Breast epithelium (tissue), 4 donors: ENCODE results near the gene KCNIP1. TPM values are rescaled to one million over a fixed set of nuclear protein-coding genes. Genes with fewer than 3 reads are reported as not detected.

Source experiments
- DNase-seq, 2 donors: peaks; one replicate each; pipeline ENCODE4 v3.0.0-alpha.2; 2019; ENCODE audit warnings: low spot score in 2 of 2
- H3K27ac ChIP-seq, 2 donors: fragments of 200-600 bp; sonication (generic) in 1 of 2; one replicate each; pipeline ENCODE4 v1.5.1; 2016 to 2019; ENCODE audit warnings: mild to moderate bottlenecking in 1 of 2
- H3K27me3 ChIP-seq, 2 donors: fragments of 200-600 bp; sonication (generic) in 1 of 2; one replicate each; pipeline versions ENCODE4 v1.5.1 to v1.6.0; 2017 to 2019; ENCODE audit warnings: control low read depth in 1 of 2, mild to moderate bottlenecking in 1 of 2
- H3K36me3 ChIP-seq: fragments of 200-600 bp; one replicate; pipeline ENCODE4 v1.5.1; 2019
- H3K4me1 ChIP-seq, 2 donors: fragments of 200-600 bp; sonication (generic); one replicate each; pipeline ENCODE4 v1.5.1; 2016 to 2019; ENCODE audit warnings: control low read depth in 1 of 2
- H3K4me3 ChIP-seq, 3 donors: fragments of 200-600 bp; sonication (generic); 1 replicate in 2 of 3; 2 replicates in 1 of 3; pipeline ENCODE4 v1.5.1; 2016 to 2019; ENCODE audit warnings: mild to moderate bottlenecking in 3 of 3, moderate library complexity in 2 of 3
- H3K9me3 ChIP-seq, 2 donors: fragments of 200-600 bp; sonication (generic) in 1 of 2; one replicate each; pipeline ENCODE4 v1.5.1; 2016 to 2019; ENCODE audit warnings: control low read depth in 1 of 2
- POLR2A ChIP-seq: fragments of 450-650 bp; IDR thresholded peaks from one replicate; pipeline ENCODE4 v1.6.1; 2016; ENCODE audit warnings: antibody characterized with exemption, mild to moderate bottlenecking, moderate library complexity
- POLR2AphosphoS5 ChIP-seq, 3 donors: sonication (generic); formaldehyde crosslinking; IDR thresholded peaks; one replicate each; pipeline ENCODE4 v1.6.1; 2017; ENCODE audit warnings: antibody characterized with exemption in 3 of 3
- intact Hi-C: fragments of 100-400 bp; cut with DNase I; formaldehyde crosslinking; loops from one replicate; pipeline ENCODE4 v1.15.1; 2023; ENCODE audit warnings: low total_unique reads
- total RNA-seq, 3 donors: library from RNA; depleted of rRNA; stranded (reverse); fragments of >200 nt; gene quantifications; one replicate each; pipeline ENCODE4 v1.1.0, GENCODE V29; 2016
- TF ChIP-seq, protein P1 (sequence below), 3 donors: fragments of 450-650 bp; IDR thresholded peaks; one replicate each; pipeline ENCODE4 v1.5.1; 2016 to 2017; ENCODE audit warnings: antibody characterized with exemption in 3 of 3, mild to moderate bottlenecking in 3 of 3, moderate library complexity in 3 of 3

KCNIP1 gene
- total RNA-seq, 3 donors from 2014 or later = 1.0 to 1.6 TPM; not detected in 1

DNA sequence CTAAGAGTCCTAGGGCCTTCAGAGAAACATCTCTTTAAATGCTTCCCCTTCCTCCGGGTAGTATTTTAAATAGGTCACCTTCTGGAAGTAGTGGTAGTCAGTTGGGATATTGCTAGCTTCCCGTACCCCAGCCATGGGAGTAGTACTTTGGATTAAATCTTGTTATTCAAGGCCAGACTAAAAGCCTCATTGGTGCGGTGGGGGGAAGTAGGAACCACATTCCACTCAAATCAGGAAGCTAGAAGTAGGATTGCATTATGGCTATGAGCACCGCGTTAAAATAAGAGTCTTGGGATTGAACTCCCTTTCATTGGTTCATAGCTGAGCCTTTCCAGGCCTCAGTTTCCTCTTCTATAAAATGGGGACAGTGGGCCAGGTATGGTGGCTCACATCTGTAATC is 6.7 kb downstream of the KCNIP1 start:
- TF ChIP-seq POLR2AphosphoS5 (IDR thresholded peaks at IDR 0.05) (no peak), POLR2A (no peak)
- TF ChIP-seq, protein P1, sequence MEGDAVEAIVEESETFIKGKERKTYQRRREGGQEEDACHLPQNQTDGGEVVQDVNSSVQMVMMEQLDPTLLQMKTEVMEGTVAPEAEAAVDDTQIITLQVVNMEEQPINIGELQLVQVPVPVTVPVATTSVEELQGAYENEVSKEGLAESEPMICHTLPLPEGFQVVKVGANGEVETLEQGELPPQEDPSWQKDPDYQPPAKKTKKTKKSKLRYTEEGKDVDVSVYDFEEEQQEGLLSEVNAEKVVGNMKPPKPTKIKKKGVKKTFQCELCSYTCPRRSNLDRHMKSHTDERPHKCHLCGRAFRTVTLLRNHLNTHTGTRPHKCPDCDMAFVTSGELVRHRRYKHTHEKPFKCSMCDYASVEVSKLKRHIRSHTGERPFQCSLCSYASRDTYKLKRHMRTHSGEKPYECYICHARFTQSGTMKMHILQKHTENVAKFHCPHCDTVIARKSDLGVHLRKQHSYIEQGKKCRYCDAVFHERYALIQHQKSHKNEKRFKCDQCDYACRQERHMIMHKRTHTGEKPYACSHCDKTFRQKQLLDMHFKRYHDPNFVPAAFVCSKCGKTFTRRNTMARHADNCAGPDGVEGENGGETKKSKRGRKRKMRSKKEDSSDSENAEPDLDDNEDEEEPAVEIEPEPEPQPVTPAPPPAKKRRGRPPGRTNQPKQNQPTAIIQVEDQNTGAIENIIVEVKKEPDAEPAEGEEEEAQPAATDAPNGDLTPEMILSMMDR (IDR thresholded peaks at IDR 0.05) = no peak
- no peak for DNase-seq
- intact Hi-C loops = no loop called here

DNA sequence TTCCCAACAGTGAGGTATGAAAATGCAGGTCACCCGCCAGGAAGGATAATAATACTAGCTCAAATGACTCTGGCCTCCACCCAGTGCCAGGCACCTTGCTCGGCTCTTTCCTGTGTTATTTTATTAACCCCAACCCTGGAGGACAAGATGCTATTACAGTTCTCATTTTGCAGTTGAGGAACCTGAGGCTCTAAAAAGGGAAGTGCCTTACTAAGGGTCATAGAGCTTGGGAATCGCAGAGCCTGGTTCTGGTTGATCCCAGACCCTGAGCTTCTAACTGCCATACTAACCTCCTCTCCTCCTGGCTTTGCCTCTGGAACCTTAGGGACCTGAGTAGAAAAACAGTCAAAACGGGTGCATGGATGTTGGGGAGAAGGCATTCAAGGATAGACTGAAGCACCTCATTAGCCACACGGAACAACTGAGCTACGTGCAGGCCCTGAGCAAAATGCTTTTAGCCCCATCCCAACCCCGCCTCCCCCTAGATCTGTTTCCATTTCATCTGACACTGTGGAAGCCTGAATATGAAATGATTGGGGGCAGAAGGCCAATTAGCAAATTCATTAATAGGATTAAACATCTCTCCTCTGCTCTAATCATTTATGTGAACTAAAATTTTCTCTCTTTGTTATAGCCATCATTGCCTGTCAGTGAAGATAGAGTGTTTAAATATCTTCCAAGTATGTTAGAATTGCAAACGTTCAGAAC is 7.9 kb downstream of the KCNIP1 start:
- DNase-seq = no peak

More for the DNA sequence above, 6.7 kb downstream of the KCNIP1 start:
- no peaks in the 10 kb centered on the region for H3K4me1 ChIP-seq
- no peak overlapping the region for H3K27ac ChIP-seq
- H3K27me3 ChIP-seq = no peaks in the 10 kb centered on the region
- H3K9me3 ChIP-seq = no peaks in the 10 kb centered on the region
- H3K36me3 ChIP-seq = no peaks in the 10 kb centered on the region
- no peak overlapping the region for H3K4me3 ChIP-seq

DNA sequence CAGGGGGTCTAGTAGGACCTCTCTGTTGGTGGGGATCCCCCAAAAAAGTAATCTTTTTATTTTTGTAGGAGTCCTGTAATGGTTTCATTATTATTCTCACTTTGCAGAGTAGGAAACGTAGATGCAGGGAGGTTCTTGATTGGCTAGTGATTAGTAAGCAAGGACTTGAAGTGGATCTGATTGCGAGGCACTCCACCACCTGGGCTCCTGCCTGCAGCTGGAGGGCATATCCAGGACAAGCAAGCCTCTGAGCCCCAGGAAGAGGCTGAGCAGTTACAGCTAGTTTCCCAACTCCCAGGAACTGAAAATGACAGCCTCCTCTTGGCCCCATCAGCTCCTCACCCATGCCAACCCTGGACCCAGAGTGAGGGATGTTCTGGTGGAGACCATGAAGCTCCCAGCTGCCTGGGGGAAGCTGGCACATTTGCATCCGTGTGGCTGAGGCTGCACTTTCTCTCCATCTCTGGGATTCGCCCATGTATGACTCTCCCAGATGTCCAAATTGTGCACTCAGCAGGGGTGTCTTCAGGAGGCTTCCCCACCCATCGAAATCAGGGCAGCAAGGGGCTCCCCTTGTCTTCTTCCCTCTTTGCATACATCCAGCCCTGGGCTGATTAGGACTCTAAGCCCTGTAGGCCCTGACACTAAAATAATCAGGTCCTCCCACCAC is 10.2 kb downstream of the KCNIP1 start:
- Histone ChIP-seq H3K36me3 (no peaks in the 10 kb centered on the region), H3K9me3 (no peaks in the 10 kb centered on the region), H3K4me3 (no peak overlapping the region), H3K27me3 (no peaks in the 10 kb centered on the region), H3K4me1 (no peaks in the 10 kb centered on the region), H3K27ac (no peak overlapping the region)
- intact Hi-C loops = no loop called here
- TF ChIP-seq, protein P1 (IDR thresholded peaks at IDR 0.05) = no peak
- no peak for TF ChIP-seq POLR2AphosphoS5 (IDR thresholded peaks at IDR 0.05)
- TF ChIP-seq POLR2A = no peak
- DNase-seq = no peak

More for the DNA sequence above, 7.9 kb downstream of the KCNIP1 start:
- H3K36me3 ChIP-seq = no peaks in the 10 kb centered on the region
- no peaks in the 10 kb centered on the region for H3K4me1 ChIP-seq
- H3K27me3 ChIP-seq = no peaks in the 10 kb centered on the region
- no peak overlapping the region for H3K27ac ChIP-seq
- no peak for TF ChIP-seq POLR2A
- TF ChIP-seq, protein P1 (IDR thresholded peaks at IDR 0.05) = no peak
- no peak for TF ChIP-seq POLR2AphosphoS5 (IDR thresholded peaks at IDR 0.05)
- H3K9me3 ChIP-seq = no peaks in the 10 kb centered on the region
- intact Hi-C loops = no loop called here
- no peak overlapping the region for H3K4me3 ChIP-seq

DNA sequence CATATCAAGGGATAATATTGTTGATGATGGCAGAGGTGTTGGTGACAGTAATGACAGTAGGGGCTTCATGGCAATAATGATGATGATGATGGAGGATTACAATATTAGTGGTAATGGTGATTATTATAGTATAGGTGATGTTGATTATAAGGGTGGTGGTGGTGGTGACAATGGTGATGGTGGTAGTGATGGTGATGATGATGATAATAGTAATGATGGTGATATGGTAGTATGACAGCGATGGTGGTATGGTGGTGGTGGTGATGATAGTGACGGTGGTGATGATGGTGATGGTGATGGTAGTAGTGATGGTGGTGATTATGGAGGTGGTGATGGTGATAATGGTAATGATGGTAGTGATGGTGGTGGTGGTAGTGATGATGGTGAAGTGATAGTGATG is 13.6 kb downstream of the KCNIP1 start:
- no peaks in the 10 kb centered on the region for H3K27me3 ChIP-seq
- H3K9me3 ChIP-seq = no peaks in the 10 kb centered on the region
- no peaks in the 10 kb centered on the region for H3K36me3 ChIP-seq
- intact Hi-C loops = no loop called here
- no peak for DNase-seq
- H3K4me1 ChIP-seq = no peaks in the 10 kb centered on the region
- TF ChIP-seq POLR2AphosphoS5 (IDR thresholded peaks at IDR 0.05) = no peak
- TF ChIP-seq, protein P1 (IDR thresholded peaks at IDR 0.05) = no peak
- no peak for TF ChIP-seq POLR2A
- no peak overlapping the region for H3K27ac ChIP-seq
- no peak overlapping the region for H3K4me3 ChIP-seq

DNA sequence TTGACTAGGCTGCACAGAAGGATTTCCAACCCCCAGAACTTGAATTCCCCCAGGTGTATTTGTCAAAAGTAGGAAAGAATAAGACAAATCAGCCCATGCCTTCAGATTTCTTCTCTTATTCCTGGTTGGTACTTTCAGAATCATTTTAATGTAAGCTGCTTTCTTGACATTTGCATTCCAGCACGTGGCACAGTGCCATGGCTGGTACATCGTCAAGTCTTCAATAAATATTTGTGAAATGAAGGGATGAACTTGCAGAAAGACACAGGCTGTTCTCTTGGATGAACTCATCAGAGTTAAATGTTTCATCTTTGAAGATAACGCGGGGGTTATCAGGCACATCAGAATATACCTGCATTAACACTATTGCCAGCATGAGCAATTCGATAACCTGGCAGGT is 14.5 kb downstream of the KCNIP1 start:
- no peak for TF ChIP-seq POLR2AphosphoS5 (IDR thresholded peaks at IDR 0.05)
- no peak for TF ChIP-seq POLR2A
- TF ChIP-seq, protein P1 (IDR thresholded peaks at IDR 0.05) = no peak
- H3K27me3 ChIP-seq = no peaks in the 10 kb centered on the region
- H3K4me1 ChIP-seq = peaks cover 0 to 8% of the 10 kb centered on the region in 2 donors
- intact Hi-C loops = no loop called here
- no peak for DNase-seq
- no peak overlapping the region for H3K4me3 ChIP-seq
- H3K27ac ChIP-seq = no peak overlapping the region
- no peaks in the 10 kb centered on the region for H3K36me3 ChIP-seq
- H3K9me3 ChIP-seq = no peaks in the 10 kb centered on the region
